Gastrocnemius medialis (tissue), 4 donors: ENCODE measurements around the gene ETHE1.

Experiments used
- CTCF ChIP-seq, 5 experiments: fragments of 450-650 bp in 3 of 5; fragments of 200-600 bp in 2 of 5; sonication (generic) in 2 of 5; IDR thresholded peaks in 4 of 5; conservative IDR thresholded peaks in 1 of 5; 1 replicate in 4 of 5; 2 replicates in 1 of 5; pipeline ENCODE4 v1.5.1; 2016 to 2019; ENCODE audit warnings: antibody characterized with exemption in 5 of 5, mild to moderate bottlenecking in 3 of 5, moderate library complexity in 3 of 5
- POLR2A ChIP-seq, 2 donors: fragments of 450-650 bp; IDR thresholded peaks; one replicate each; pipeline ENCODE4 v1.6.1; 2017; ENCODE audit warnings: antibody characterized with exemption in 2 of 2, mild to moderate bottlenecking in 2 of 2, moderate library complexity in 2 of 2

GRCh38 chr19:43469160-43469480, 57.9 kb downstream of the ETHE1 start:
- TF ChIP-seq CTCF (IDR thresholded peaks at IDR 0.05 in 4 of 5, conservative IDR thresholded peaks at IDR 0.05 in 1 of 5) (no peak), POLR2A (IDR thresholded peaks at IDR 0.05) (no peak)
